ENCODE measurements around the gene CDHR4.
"Not testable (repeated sequence)": the region's sequence is repeated elsewhere in the genome, so short reads cannot be mapped to it uniquely, and the experiment has no call there.

The CDHR4 gene

GRCh38 chr3:49803465-49804140 lies 3.9 kb upstream of the CDHR4 start:
- DNase-seq = peak; percentile 59

DNA sequence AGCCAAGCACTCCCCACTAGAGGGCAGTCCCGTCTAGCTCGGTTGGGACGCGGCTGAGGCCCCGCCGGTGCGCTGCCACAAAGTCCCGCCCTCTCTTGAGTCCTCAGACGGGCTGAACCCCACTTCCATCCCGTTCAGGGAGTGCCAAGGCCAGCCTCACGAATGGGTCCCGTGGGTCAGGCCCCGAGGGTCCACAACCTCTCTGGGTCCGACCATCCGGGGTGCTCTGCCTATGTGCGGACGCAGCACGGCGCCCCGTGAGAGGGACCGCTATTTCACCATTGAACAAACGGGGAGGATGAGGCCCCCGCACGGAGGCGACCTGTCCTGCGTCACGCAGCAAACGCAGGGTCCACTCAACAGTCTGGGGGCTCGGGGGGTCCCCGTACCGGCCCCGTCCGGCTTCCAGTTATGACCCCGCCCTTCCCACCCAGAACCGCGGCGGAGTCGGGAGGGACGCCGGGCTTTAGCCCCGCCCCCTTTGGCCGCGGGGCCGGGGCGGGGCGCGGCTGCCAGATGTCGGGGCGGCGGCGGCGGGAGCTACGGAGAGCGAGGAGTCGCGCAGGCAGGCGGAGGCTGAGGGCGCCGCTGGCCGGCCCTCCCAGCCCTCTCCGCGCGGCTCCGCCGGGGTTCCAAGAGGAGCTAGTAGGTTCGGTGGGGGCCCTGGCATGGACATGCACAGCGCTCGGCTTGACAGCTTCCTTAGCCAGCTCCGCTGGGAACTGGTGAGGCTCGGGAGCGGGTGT lies 3.2 kb upstream of the CDHR4 start, which contains the start of gene INKA1:
TSS of gene INKA1 (plus strand) at position 543 of the 746 bp plus-strand sequence. CDS start at position 675, 132 bp downstream.
- DNase-seq = peak; percentile 83

- no peak for DNase-seq
Observed at GRCh38 chr3:49801160-49801559, 1.5 kb upstream of the CDHR4 start.

GRCh38 chr3:49799105-49799504 lies 568 bp downstream of the CDHR4 start:
- no peak for DNase-seq

GRCh38 chr3:49794926-49795905 lies 4.5 kb downstream of the CDHR4 start:
- DNase-seq = no peak

GRCh38 chr3:49794431-49794830 lies 5.2 kb downstream of the CDHR4 start:
- DNase-seq = no peak

DNA sequence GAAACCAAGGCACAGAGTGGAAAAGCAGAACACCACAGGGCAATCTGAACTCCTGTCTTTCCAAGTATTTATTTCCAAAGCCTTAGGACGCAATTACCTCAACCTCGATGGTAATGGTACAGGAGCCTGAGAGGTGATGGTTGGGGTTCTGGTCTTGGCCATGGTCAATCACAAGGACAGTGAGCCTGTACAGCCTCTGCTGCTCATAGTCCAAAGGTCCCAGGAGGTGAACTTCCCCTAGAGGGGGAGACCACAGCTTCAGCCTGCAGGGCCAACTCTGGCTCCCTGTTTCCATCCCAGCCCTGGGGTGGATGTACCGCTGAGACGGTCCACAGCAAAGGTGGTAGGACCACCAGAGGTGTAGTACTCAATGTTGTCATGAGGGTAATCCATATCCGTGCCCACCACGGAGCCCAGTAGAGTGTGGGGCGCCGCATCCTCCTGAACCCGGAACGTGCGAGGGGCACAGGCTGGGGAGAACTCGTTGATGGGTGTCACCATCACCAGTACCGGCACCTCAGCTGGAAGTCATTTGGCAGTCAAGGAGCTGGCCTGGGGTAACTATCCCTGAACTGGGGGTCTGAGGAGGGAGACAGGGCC lies 6.1 kb downstream of the CDHR4 start:
- no peak for DNase-seq

GRCh38 chr3:49792371-49793150 lies 7.1 kb downstream of the CDHR4 start:
- no peak for DNase-seq

DNA sequence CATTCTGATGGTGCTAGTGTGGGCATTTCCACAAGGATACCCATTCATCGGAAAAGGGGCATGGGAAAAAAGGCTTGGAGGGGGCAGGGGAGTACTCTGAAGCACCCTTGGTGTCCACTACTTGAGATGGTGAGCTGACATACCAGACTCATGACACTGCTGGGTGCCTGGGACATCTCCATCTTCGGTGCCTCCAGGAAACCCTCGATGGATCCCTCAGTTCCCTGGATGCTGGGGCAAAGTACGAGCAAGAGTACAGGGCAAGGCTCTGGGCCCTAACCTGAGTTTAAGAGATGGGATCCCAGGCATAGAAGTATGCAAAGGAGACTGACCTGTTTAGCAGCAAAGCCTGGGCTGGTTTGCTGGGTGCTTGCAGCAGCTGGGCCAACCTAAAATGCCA lies 8.1 kb downstream of the CDHR4 start:
- no peak for DNase-seq

DNA sequence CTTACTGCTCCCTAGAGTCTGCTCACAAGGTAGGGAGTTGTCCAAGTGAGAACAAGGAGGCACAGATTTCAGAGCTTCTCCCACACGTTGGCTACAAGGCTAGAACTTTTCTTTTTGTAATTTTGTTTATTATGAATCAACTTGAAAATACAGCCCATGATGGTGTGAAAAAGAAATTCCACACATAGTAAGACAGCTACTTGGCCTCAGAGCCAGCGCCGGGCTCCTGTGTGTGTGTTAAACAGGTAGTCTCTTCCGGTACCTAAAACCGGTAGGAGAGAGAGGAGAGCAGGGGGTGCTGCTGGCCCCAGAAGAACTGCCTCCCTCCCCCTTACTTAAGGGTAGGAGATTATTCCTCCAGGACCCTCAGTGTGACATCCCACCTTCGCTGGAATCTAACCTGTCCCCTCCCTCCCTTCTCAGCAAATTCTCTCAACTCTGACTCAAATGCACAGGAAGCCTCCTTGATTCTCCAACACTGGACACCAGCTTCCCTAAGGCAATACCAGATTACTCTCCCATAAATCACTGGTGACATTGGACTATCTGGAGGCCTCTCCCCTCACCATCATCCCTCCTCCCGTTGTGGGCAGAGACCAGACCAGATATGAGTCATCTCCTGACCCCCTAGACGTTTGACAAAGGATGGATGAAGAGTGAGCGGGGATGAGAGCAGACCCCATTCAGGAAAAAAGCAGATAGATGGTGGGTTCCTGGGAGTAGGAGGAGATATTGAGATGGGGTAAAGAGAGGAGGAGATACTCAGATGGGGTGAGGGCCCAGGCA lies 8.9 kb downstream of the CDHR4 start:
- DNase-seq = peak; percentile 33

DNA sequence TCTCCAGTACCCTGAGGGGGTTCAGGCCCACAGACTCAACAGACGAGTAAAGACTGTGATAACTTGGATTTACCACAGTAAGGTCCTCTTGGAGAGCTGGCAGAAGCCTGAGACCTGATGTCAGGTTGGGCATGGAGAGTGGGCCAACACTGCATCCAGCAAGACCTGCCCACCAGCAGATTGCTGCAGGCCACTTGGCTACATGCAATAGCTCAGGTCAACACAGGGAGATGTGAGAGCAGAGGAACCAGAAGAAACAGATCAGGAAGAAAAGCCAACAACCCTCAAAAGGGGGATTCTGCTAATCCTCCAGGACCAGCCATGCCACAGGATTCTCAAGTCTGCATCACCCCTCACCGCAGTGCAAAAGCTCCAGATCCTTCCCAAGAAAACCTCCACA lies 11.6 kb downstream of the CDHR4 start:
- no peak for DNase-seq

DNA sequence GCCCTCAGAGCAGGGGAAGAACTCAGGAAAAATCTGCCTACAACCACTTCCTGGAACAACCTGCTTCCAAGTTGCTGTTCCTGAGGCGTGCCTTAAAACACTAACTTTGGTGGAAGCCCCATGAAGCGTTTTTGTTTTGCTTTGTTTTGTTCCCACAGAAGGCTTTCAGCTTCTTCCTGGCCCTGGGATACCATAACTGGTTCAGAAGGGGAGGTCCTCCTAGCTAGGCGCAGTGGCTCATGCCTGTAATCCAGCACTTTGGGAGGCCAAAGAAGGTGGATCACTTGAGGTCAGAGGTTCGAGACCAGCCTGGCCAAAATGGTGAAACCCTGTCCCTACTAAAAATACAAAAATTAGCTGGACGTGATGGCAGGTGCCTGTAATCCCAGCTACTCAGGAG lies 12.1 kb downstream of the CDHR4 start:
- DNase-seq = no peak

GRCh38 chr3:49787182-49787464 lies 12.6 kb downstream of the CDHR4 start:
- no peak for DNase-seq

- DNase-seq = peak; percentile 100
Observed at GRCh38 chr3:49786357-49787181, 13.1 kb downstream of the CDHR4 start, which contains the start of gene IP6K1. TSS of gene IP6K1 (minus strand) at chr3:49786542. CDS start at chr3:49748040, 38,502 bp downstream.

GRCh38 chr3:49785565-49786356 lies 13.9 kb downstream of the CDHR4 start:
- no peak for DNase-seq

DNA sequence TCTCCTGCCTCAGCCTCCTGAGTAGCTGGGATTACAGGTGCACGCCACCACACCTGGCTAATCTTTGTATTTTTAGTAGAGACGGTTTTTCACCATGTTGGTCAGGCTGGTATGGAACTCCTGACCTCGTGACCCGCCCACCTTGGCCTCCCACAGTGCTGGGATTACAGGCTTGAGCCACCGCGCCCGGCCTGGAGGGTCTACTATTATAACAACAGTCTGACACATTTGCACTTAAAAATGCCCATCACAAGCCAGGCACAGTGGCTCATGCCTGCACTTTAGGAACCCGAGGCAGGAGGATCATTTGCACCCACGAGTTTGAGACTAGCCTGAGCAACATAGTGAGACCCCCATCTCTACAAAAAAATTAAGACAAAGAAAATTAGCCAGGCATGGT lies 17.4 kb downstream of the CDHR4 start:
- not testable (repeated sequence) for DNase-seq

DNA sequence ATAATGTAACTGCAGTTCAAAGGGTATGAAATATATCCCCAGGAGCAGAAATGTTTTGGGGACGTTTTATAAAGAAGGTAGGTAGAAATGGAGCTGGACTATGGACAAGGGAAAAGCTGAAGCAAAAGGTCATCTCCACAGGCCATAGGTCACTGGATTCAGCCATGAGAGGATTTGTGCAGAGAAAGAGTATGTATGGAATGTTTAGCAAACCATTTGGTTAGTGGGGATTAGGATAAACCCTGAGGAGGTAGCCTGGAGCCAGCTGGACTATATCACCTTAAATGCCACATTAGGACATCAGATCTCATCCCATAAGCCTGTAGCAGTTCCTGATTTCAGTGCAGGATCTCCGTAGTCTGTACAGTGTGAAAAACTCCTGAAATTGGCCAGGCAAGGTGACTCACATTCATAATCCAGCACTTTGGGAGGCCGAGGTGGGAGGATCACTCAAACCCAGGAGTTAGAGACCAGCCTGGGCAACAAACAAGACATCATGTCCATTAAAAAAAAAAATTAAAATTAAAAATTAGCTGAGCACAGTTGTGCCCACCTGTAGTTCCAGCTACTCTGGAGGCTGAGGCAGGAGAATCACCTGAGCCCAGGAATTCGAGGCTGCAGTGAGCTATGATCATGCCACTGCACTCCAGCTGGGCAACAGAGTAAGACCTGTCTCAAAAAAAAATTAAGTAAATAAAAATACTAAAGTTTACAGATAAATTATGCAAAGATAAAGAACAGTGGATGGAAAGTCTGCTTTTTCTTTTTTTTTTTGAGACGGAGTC lies 18.1 kb downstream of the CDHR4 start:
- no peak for DNase-seq

DNA sequence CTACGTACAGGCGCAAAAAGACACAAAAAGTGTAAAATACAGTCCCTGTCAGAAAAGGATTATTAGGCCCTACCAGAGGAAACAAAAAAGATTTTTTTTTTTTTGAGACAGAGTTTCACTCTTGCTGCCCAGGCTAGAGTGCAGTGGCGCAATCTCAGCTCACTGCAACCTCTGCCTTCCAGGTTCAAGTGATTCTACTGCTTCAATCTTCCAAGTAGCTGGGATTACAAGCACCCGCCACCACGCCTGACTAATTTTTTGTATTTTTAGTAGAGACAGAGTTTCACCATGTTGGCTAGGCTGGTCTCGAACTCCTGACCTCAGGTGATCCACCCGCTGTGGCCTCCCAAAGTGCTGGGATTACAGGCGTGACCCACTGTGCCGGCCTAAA lies 18.7 kb downstream of the CDHR4 start:
- not testable (repeated sequence) for DNase-seq

All from fibroblast of upper back skin (primary cell).